HK-2 (cell line): ENCODE measurements around the gene TENM3.

Experiments used
- DNase-seq: peaks from one replicate; pipeline ENCODE4 v3.0.0-alpha.2; 2018; ENCODE audit not compliant: unreplicated experiment

Gene TENM3

GRCh38 chr4:182564724-182565369, 321.6 kb downstream of the TENM3 start:
- DNase-seq = no peak

DNA sequence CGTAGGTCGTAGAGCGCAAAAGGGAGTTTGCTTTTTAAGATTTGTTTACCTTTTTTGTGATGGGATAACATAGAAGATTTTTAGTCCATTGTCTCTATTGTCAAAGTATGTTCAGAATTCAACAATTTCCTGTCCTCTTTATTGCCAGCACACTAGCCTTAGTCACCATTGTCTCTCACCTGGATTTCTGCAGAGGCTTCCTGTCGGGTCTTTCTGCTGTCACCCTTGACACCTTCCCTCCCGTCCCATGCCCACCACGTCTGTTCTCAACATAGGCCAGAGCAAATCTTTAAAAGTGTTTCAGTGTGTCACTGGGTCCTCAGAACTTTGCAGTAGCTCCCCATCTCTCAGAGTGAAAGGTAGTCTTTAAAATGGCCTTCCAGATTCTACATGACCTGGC, 323.9 kb downstream of the TENM3 start:
- DNase-seq = no peak

- DNase-seq = peak; percentile 39
Observed at GRCh38 chr4:182569561-182569960, 326.4 kb downstream of the TENM3 start.

GRCh38 chr4:182574706-182575105, 331.5 kb downstream of the TENM3 start:
- DNase-seq = no peak

DNA sequence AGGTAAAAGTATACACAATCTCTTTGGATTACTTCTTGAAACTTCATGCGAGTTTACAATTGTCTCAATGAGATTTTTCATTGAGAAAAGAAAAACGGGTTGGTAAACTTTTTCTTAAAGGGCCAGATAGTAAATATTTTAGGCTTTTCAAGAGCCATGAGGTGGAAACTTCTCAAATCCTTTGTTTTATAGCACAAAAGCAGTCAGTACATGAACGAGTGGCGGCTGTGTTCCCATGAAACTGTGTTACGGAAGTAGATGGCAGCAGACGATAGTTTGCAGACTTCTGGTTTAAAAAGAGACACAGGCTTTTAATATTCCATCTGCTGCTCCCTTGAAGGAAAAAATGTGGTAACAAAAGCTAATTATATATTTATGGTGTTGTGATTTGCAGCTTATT, 332.0 kb downstream of the TENM3 start:
- no peak for DNase-seq

GRCh38 chr4:182576601-182577289, 333.5 kb downstream of the TENM3 start:
- no peak for DNase-seq

GRCh38 chr4:182577411-182577810, 334.2 kb downstream of the TENM3 start:
- no peak for DNase-seq

DNA sequence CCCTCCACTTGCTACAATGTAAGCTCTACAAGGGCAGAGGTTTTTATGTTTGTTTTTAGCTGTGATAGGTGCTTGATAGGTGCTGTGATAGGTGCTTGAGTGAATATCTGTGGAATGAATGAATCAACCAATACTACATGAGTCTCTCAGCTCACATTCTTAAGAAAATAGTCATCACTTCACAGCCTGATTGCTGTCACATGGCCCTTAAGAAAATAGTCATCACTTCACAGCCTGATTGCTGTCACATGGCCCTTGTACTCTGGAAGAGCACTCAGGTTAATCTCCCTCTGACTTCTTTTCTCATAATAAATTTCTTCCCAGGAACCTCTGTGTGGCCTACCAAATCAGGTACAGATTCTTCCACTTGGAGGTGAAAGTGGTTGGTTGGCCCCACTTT, 335.2 kb downstream of the TENM3 start:
- peak; percentile 35 for DNase-seq

- DNase-seq = no peak
Observed at GRCh38 chr4:182582245-182582644, 339.0 kb downstream of the TENM3 start.

- DNase-seq = no peak
Observed at GRCh38 chr4:182583703-182584415, 340.7 kb downstream of the TENM3 start.

- no peak for DNase-seq
Observed at GRCh38 chr4:182585321-182585720, 342.1 kb downstream of the TENM3 start.

GRCh38 chr4:182589100-182589499, 345.9 kb downstream of the TENM3 start:
- no peak for DNase-seq

- DNase-seq = no peak
Observed at GRCh38 chr4:182593402-182593801, 350.2 kb downstream of the TENM3 start.

GRCh38 chr4:182593864-182594263, 350.7 kb downstream of the TENM3 start:
- DNase-seq = no peak

DNA sequence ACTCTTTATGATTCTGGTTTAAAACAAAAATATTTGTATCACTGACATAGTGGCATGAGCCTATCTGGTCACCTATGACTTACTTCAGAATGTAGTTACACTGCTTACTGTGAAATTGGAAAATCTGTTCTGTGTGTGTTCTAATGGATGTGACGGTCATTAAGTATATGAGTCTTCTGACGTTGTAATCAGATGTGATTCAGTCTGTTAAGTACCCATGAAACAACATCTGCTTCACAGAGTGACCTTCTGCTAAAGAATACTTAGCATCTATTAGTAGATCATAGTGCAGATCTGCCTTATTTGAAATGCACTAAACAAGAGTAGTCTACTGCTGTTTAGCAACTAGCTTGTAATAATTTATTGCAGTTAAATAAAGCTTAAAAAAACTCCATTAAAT, 356.9 kb downstream of the TENM3 start:
- DNase-seq = no peak

DNA sequence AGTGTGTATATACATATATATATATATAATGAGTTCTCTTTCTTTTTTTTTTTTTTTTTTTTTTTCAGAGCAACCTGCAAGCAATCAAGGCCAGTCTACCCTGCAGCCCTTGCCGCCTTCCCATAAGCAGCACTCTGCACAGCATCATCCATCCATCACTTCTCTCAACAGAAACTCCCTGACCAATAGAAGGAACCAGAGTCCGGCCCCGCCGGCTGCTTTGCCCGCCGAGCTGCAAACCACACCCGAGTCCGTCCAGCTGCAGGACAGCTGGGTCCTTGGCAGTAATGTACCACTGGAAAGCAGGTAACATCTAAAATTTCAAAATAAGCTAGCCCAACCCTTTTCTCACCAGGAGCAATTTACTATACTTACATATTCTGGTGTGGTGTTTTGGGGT, 357.7 kb downstream of the TENM3 start:
- no peak for DNase-seq

DNA sequence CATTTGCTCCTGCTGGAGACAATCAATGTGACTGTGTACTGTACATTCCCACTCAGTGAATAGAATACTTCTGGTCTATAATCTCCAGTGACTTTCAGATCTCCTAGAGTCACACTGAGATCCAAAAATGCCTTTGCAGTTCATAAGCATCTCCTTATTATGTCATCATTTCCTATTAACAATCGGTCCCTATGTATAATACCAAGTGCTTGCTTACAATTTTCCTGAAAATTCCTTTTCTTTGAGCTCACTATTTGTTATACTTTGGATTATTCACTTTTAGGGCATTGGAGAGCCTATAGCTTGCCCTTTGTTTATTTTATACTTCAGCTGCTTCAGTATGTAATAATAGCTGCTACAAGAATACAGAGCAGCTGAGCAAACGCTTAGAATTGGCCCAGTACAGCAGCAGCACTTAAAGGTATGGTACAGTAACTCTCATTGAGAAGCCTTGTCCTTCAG, 361.0 kb downstream of the TENM3 start:
- no peak for DNase-seq

GRCh38 chr4:182604953-182605352, 361.8 kb downstream of the TENM3 start:
- DNase-seq = no peak

DNA sequence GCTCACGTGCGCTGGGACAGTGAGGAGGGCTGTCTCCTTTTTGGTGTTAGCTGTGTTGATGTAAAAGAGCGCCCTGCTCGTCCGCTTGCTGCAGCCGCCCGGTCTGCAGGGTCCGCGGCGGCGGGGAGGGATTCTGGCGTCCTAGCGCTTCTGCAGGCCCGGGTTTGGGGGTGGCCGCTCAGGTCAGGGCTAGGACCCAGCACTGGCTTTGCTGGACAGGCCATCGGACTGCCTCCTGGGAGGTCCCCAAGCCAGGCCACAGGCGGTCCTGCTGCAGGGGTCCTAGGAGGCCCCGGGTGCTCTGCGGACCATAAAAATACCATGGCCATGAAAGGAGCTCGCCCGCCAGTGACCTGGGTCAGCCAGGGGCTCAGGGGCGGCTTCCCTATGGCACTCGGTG, 365.3 kb downstream of the TENM3 start:
- DNase-seq = no peak

GRCh38 chr4:182616476-182616875, 373.3 kb downstream of the TENM3 start:
- DNase-seq = no peak

- no peak for DNase-seq
Observed at GRCh38 chr4:182619660-182620059, 376.5 kb downstream of the TENM3 start.

DNA sequence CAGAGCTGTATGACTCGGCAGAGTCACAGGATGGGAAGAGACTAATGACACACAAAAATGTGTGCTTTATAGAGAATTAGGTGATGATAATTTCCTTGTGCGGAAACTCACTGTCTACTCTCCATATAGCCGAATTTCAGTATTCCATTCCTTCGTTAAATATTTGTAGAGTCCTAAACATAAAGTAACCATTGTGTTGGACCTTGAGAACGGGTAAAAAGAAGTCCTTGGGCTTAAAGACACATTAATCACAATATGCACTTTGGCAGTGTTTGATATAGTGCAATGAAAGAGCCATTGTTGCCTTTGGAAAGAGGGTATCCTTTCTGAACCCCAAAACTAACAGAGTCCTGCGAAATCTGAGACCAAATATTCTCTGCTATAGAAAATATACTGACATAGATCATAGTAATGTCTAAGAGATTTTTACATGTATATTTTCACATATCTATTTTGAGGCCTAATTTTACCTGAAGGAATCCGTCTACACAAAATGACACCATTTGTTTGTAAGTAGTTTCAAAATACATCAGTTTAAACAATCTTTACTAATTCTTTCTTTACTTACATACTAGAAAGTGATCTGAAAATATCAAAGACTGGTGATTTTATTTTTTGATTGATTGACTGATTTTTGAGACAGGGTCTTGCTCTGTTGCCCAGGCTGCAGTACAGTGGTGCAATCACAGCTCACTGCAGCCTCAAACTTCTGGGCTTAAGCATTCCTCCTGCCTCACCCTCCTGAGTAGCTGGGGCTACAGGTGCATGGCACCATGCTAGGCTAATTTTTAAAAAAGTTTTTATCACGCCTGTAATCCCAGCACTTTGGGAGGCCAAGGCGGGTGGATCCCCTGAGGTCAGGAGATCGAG, 377.1 kb downstream of the TENM3 start:
- DNase-seq = no peak
